ENCODE measurements around the gene PAM. TPM values are rescaled to one million over a fixed set of nuclear protein-coding genes. Genes with fewer than 3 reads are reported as not detected.

The PAM gene
- total and polyA plus RNA-seq, 2 of the 8 experiments (the other 6 are each of a cell fraction or from before 2014, with no cell fraction given) = 30.4 to 67.8 TPM

DNA sequence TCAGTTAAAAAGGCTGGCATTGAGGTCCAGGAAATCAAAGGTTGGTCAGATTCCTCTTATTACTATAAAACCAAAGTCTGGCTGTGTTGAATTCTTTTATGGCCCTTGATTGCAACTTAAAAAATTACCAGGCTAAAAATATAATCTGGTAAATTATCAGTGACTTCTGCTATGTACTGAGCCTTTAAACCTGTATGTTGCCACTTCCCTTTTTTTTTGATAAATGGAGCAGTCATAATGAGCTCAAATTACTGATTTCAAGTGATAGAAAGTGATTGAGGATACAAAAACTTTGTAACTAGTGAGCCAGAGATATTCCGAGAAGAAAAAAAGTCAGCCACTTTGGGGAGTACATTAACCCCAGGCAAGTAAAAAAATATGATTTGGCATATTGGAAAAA, 264.7 kb downstream of the PAM start:
- FAIRE-seq (no peak), DNase-seq (ENCODE audit: low read depth in 1 of 2, low spot score in 2 of 2) (no peak)
- no peak overlapping the region for H4K8ac ChIP-seq (ENCODE audit: extremely low read depth, insufficient read depth, low read length)
- H3K9ac ChIP-seq (replicated peaks in 1 of 4; ENCODE audit: extremely low read depth in 1 of 4, low read depth in 3 of 4, low read length in 3 of 4) = no peak overlapping the region
- no peak overlapping the region for H3K23ac ChIP-seq (ENCODE audit: insufficient read length)
- no peak overlapping the region for H3K56ac ChIP-seq (replicated peaks; ENCODE audit: insufficient read length, low read depth, low read length)
- H3K79me1 ChIP-seq (ENCODE audit: low read depth, low read length) = no peaks in the 10 kb centered on the region
- no peaks in the 10 kb centered on the region for H3K36me3 ChIP-seq (ENCODE audit: control insufficient read depth in 2 of 4, insufficient read depth in 4 of 4, low read length in 3 of 4)
- no peak overlapping the region for H3K4ac ChIP-seq (replicated peaks; ENCODE audit: insufficient read length, low read depth, low read length)
- no peak overlapping the region for H2BK20ac ChIP-seq (ENCODE audit: low read length)
- no peak overlapping the region for H2AK5ac ChIP-seq (ENCODE audit: low read depth, low read length)
- H4K91ac ChIP-seq (replicated peaks; ENCODE audit: insufficient read length, low read length) = no peak overlapping the region
- H2BK120ac ChIP-seq (replicated peaks; ENCODE audit: low read depth, low read length) = no peak overlapping the region
- no peaks in the 10 kb centered on the region for H3K27me3 ChIP-seq (replicated peaks in 1 of 4; ENCODE audit: control insufficient read depth in 3 of 4, extremely low read depth in 1 of 4, insufficient read depth in 3 of 4, low read length in 3 of 4)
- no peaks in the 10 kb centered on the region for H3K79me2 ChIP-seq (ENCODE audit: control insufficient read depth in 1 of 2, insufficient read depth in 2 of 2, low read length in 2 of 2)
- H4K20me1 ChIP-seq (replicated peaks in 1 of 2; ENCODE audit: control insufficient read depth in 1 of 2, insufficient read depth in 2 of 2, low read length in 2 of 2) = no peaks in the 10 kb centered on the region
- POLR2A ChIA-PET (ENCODE audit: partially characterized antibody) = no interaction called here
- no peak overlapping the region for H3K4me3 ChIP-seq (ENCODE audit: extremely low read depth in 1 of 4, insufficient read depth in 2 of 4, low read depth in 3 of 4, low read length in 4 of 4)
- H3K4me2 ChIP-seq (ENCODE audit: insufficient read depth in 1 of 2, low read depth in 2 of 2, low read length in 2 of 2) = no peak overlapping the region
- no peak overlapping the region for H4K5ac ChIP-seq (ENCODE audit: insufficient read length, low read depth, low read length)
- no peak overlapping the region for H2AFZ ChIP-seq (ENCODE audit: low read length)
- H3K9me3 ChIP-seq (ENCODE audit: insufficient read depth in 2 of 2, low read depth in 1 of 2, low read length in 1 of 2) = no peaks in the 10 kb centered on the region
- no peak overlapping the region for H3K18ac ChIP-seq (ENCODE audit: extremely low read depth, low read length)
- 100% methylated on average over 1 of the region's 1 CpG; no CpG with 5 or more reads in 1 of the 2 experiments for WGBS, 2 experiments (ENCODE audit: extremely low coverage in 1 of 2, insufficient coverage in 1 of 2, insufficient read length in 1 of 2, insufficient replicate concordance in 2 of 2, low coverage in 1 of 2, low lambda C conversion rate in 2 of 2, missing lambda C conversion rate in 1 of 2)
- no peak overlapping the region for H3K27ac ChIP-seq (ENCODE audit: low read depth, low read length)
- no peak overlapping the region for H2BK12ac ChIP-seq (ENCODE audit: low read depth, low read length)
- CTCF ChIA-PET (ENCODE audit: partially characterized antibody) = interaction anchor here (4.1 kb wide), 1 partner anchor 12 kb away, joined by 33 read pairs; no protein-coding TSS in a partner anchor
- no peak overlapping the region for H2BK5ac ChIP-seq (ENCODE audit: low read depth, low read length)
- no peak overlapping the region for H2BK15ac ChIP-seq (ENCODE audit: low read length)
- H3K4me1 ChIP-seq (replicated peaks in 1 of 4; ENCODE audit: control insufficient read depth in 3 of 4, insufficient read depth in 4 of 4, low read length in 3 of 4) = no peaks in the 10 kb centered on the region
- no peaks in the 10 kb centered on the region for H3K23me2 ChIP-seq (ENCODE audit: low read depth, low read length)
- H3K14ac ChIP-seq (ENCODE audit: insufficient read length) = no peak overlapping the region
- no peak for TF ChIP-seq EZH2 (IDR thresholded peaks at IDR 0.05; ENCODE audit: low read depth, low read length, severe bottlenecking)
- no peak for TF ChIP-seq YY1 (IDR thresholded peaks at IDR 0.05; ENCODE audit: low read depth, low read length)
- TF ChIP-seq JUND (IDR thresholded peaks at IDR 0.05; ENCODE audit: low read length) = no peak
- no peak for TF ChIP-seq ZNF274 (IDR thresholded peaks at IDR 0.05; ENCODE audit: borderline replicate concordance, extremely low read depth, low read length)
- TF ChIP-seq RXRA (IDR thresholded peaks at IDR 0.05; ENCODE audit: insufficient read depth, low read depth, low read length) = no peak
- no peak for TF ChIP-seq HDAC2 (IDR thresholded peaks at IDR 0.05; ENCODE audit: borderline replicate concordance in 1 of 2, low read depth in 2 of 2, low read length in 2 of 2)
- TF ChIP-seq CHD1 (IDR thresholded peaks at IDR 0.05; ENCODE audit: low read depth, low read length) = no peak
- TF ChIP-seq TAF1 (IDR thresholded peaks at IDR 0.05; ENCODE audit: low read depth, low read length) = no peak
- TF ChIP-seq FOSL1 (IDR thresholded peaks at IDR 0.05; ENCODE audit: insufficient read depth, low read depth, low read length) = no peak
- TF ChIP-seq BRCA1 (IDR thresholded peaks at IDR 0.05; ENCODE audit: low read depth, low read length) = no peak
- no peak for TF ChIP-seq NANOG (IDR thresholded peaks at IDR 0.05; ENCODE audit: insufficient read depth, low read depth, low read length, poor library complexity, severe bottlenecking)
- TF ChIP-seq, protein P1, sequence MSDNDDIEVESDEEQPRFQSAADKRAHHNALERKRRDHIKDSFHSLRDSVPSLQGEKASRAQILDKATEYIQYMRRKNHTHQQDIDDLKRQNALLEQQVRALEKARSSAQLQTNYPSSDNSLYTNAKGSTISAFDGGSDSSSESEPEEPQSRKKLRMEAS (IDR thresholded peaks at IDR 0.05) = no peak
- TF ChIP-seq ASH2L (IDR thresholded peaks at IDR 0.05; ENCODE audit: low read length) = no peak
- no peak for TF ChIP-seq EP300 (IDR thresholded peaks at IDR 0.05; ENCODE audit: borderline replicate concordance in 1 of 2, low read depth in 2 of 2, low read length in 2 of 2)

Data from H1 (cell line).